ENCODE measurements around the gene OCLN.
"Not testable (repeated sequence)": the region's sequence is repeated elsewhere in the genome, so short reads cannot be mapped to it uniquely, and the experiment has no call there.

Gene OCLN

GRCh38 chr5:69492391-69492922 lies at the start of gene OCLN:
OCLN (plus strand) TSS chr5:69492790; CDS start chr5:69504245, 11,455 bp downstream.
- peak in 1 of 2 experiments; percentile 22 for DNase-seq

- DNase-seq: no peak
These were observed 48.3 kb upstream of the OCLN start for GRCh38 chr5:69444127-69444754.

- no peak for DNase-seq
These were observed 43.1 kb upstream of the OCLN start for GRCh38 chr5:69449511-69449910.

GRCh38 chr5:69450116-69450515 lies 42.5 kb upstream of the OCLN start:
- DNase-seq: no peak

GRCh38 chr5:69450527-69450926 lies 42.1 kb upstream of the OCLN start:
- not testable (repeated sequence) for DNase-seq

- DNase-seq: no peak
These were observed 40.5 kb upstream of the OCLN start for GRCh38 chr5:69451941-69452647.

GRCh38 chr5:69453487-69453886 lies 39.1 kb upstream of the OCLN start:
- not testable (repeated sequence) for DNase-seq

GRCh38 chr5:69454460-69455249 lies 37.9 kb upstream of the OCLN start:
- DNase-seq: no peak

GRCh38 chr5:69455428-69455988 lies 37.1 kb upstream of the OCLN start:
- not testable (repeated sequence) for DNase-seq

GRCh38 chr5:69462170-69462569 lies 30.4 kb upstream of the OCLN start:
- no peak for DNase-seq

- DNase-seq: not testable (repeated sequence)
These were observed 26.2 kb upstream of the OCLN start for GRCh38 chr5:69466375-69466774.

GRCh38 chr5:69467442-69468225 lies 25.0 kb upstream of the OCLN start:
- no peak for DNase-seq

GRCh38 chr5:69468631-69469030 lies 24.0 kb upstream of the OCLN start:
- no peak for DNase-seq

- not testable (repeated sequence) for DNase-seq
These were observed 21.1 kb upstream of the OCLN start for GRCh38 chr5:69471516-69471915.

- not testable (repeated sequence) for DNase-seq
These were observed 20.0 kb upstream of the OCLN start for GRCh38 chr5:69472535-69473143.

- no peak for DNase-seq
These were observed 15.4 kb upstream of the OCLN start for GRCh38 chr5:69477170-69477569.

- not testable (repeated sequence) for DNase-seq
These were observed 14.3 kb upstream of the OCLN start for GRCh38 chr5:69478296-69478695.

GRCh38 chr5:69484891-69485290 lies 7.7 kb upstream of the OCLN start:
- DNase-seq: no peak

- no peak for DNase-seq
These were observed 7.1 kb upstream of the OCLN start for GRCh38 chr5:69485471-69485870.

- no peak for DNase-seq
These were observed 3.3 kb upstream of the OCLN start for GRCh38 chr5:69489246-69489645.

GRCh38 chr5:69491027-69491426 lies 1.6 kb upstream of the OCLN start:
- no peak for DNase-seq
